Measurements from ENCODE around the gene NBPF12.
"Not testable (repeated sequence)": the region's sequence is repeated elsewhere in the genome, so short reads cannot be mapped to it uniquely, and the experiment has no call there.

The NBPF12 gene

GRCh38 chr1:146943342-146943886, 5.3 kb downstream of the NBPF12 start:
- not testable (repeated sequence) for H2AFZ ChIP-seq (ENCODE audit: low read length); DNase-seq

GRCh38 chr1:146948127-146948526, 10.0 kb downstream of the NBPF12 start:
- H3K9ac ChIP-seq (ENCODE audit: low read length); H3K4me1 ChIP-seq (ENCODE audit: low read length); H3K79me2 ChIP-seq (ENCODE audit: low read length); H3F3A ChIP-seq (ENCODE audit: insufficient read depth, low read length); H3K36me3 ChIP-seq (replicated peaks; ENCODE audit: insufficient read depth, low read length); H4K20me1 ChIP-seq (ENCODE audit: insufficient read depth, low read length); H3K4me2 ChIP-seq (ENCODE audit: low read depth, low read length); H3K9me3 ChIP-seq (replicated peaks; ENCODE audit: insufficient read depth, low read length); DNase-seq; H3K27me3 ChIP-seq (replicated peaks; ENCODE audit: insufficient read depth, low read length); H2AFZ ChIP-seq (ENCODE audit: low read length); H3K4me3 ChIP-seq (ENCODE audit: low read length); H3K9me2 ChIP-seq (replicated peaks; ENCODE audit: insufficient read depth, low read length); H3K27ac ChIP-seq (ENCODE audit: low read length): not testable (repeated sequence)

More at GRCh38 chr1:146943342-146943886, 5.3 kb downstream of the NBPF12 start:
- H3K9me3 ChIP-seq (replicated peaks; ENCODE audit: insufficient read depth, low read length); H3K27ac ChIP-seq (ENCODE audit: low read length); H3K9ac ChIP-seq (ENCODE audit: low read length); H3K4me2 ChIP-seq (ENCODE audit: low read depth, low read length); H3K4me1 ChIP-seq (ENCODE audit: low read length); H3K9me2 ChIP-seq (replicated peaks; ENCODE audit: insufficient read depth, low read length); H3F3A ChIP-seq (ENCODE audit: insufficient read depth, low read length); H3K4me3 ChIP-seq (ENCODE audit: low read length); H4K20me1 ChIP-seq (ENCODE audit: insufficient read depth, low read length); H3K36me3 ChIP-seq (replicated peaks; ENCODE audit: insufficient read depth, low read length); H3K27me3 ChIP-seq (replicated peaks; ENCODE audit: insufficient read depth, low read length): not testable (repeated sequence)
- peaks cover 11% of the 10 kb centered on the region for H3K79me2 ChIP-seq (ENCODE audit: low read length)

GRCh38 chr1:146964340-146964739, 26.2 kb downstream of the NBPF12 start:
- H3K4me3 ChIP-seq (ENCODE audit: low read length); H3K9ac ChIP-seq (ENCODE audit: low read length); H3K36me3 ChIP-seq (replicated peaks; ENCODE audit: insufficient read depth, low read length); H3K4me1 ChIP-seq (ENCODE audit: low read length); H3F3A ChIP-seq (ENCODE audit: insufficient read depth, low read length); H3K9me3 ChIP-seq (replicated peaks; ENCODE audit: insufficient read depth, low read length); DNase-seq; H2AFZ ChIP-seq (ENCODE audit: low read length); H3K4me2 ChIP-seq (ENCODE audit: low read depth, low read length); H3K27me3 ChIP-seq (replicated peaks; ENCODE audit: insufficient read depth, low read length); H4K20me1 ChIP-seq (ENCODE audit: insufficient read depth, low read length); H3K79me2 ChIP-seq (ENCODE audit: low read length); H3K27ac ChIP-seq (ENCODE audit: low read length); H3K9me2 ChIP-seq (replicated peaks; ENCODE audit: insufficient read depth, low read length): not testable (repeated sequence)

GRCh38 chr1:146966351-146966750, 28.2 kb downstream of the NBPF12 start:
- not testable (repeated sequence) for H3K36me3 ChIP-seq (replicated peaks; ENCODE audit: insufficient read depth, low read length); H3K9me2 ChIP-seq (replicated peaks; ENCODE audit: insufficient read depth, low read length); H3K9ac ChIP-seq (ENCODE audit: low read length); H3K4me2 ChIP-seq (ENCODE audit: low read depth, low read length); H3K4me1 ChIP-seq (ENCODE audit: low read length); DNase-seq; H3K9me3 ChIP-seq (replicated peaks; ENCODE audit: insufficient read depth, low read length); H3K79me2 ChIP-seq (ENCODE audit: low read length); H4K20me1 ChIP-seq (ENCODE audit: insufficient read depth, low read length); H3K4me3 ChIP-seq (ENCODE audit: low read length); H3K27ac ChIP-seq (ENCODE audit: low read length); H2AFZ ChIP-seq (ENCODE audit: low read length); H3F3A ChIP-seq (ENCODE audit: insufficient read depth, low read length); H3K27me3 ChIP-seq (replicated peaks; ENCODE audit: insufficient read depth, low read length)
- peak; percentile 36 for TF ChIP-seq CTCF (IDR thresholded peaks at IDR 0.05; ENCODE audit: low read length)

GRCh38 chr1:146970656-146971055, 32.5 kb downstream of the NBPF12 start:
- H3K79me2 ChIP-seq (ENCODE audit: low read length); H3K27ac ChIP-seq (ENCODE audit: low read length); H3K9ac ChIP-seq (ENCODE audit: low read length); H3K9me2 ChIP-seq (replicated peaks; ENCODE audit: insufficient read depth, low read length); H4K20me1 ChIP-seq (ENCODE audit: insufficient read depth, low read length); H3K36me3 ChIP-seq (replicated peaks; ENCODE audit: insufficient read depth, low read length); H3K4me1 ChIP-seq (ENCODE audit: low read length); H3F3A ChIP-seq (ENCODE audit: insufficient read depth, low read length); H3K9me3 ChIP-seq (replicated peaks; ENCODE audit: insufficient read depth, low read length); H3K27me3 ChIP-seq (replicated peaks; ENCODE audit: insufficient read depth, low read length); H3K4me3 ChIP-seq (ENCODE audit: low read length); H2AFZ ChIP-seq (ENCODE audit: low read length); DNase-seq; H3K4me2 ChIP-seq (ENCODE audit: low read depth, low read length): not testable (repeated sequence)
